NCI-H69 (cell line): ENCODE measurements around the gene TSEN54.

Source experiments
- DNase-seq: peaks from one replicate; lab custom pipeline; 2025; lab: John Stamatoyannopoulos, UW

Gene TSEN54

GRCh38 chr17:75504347-75505151, 11.8 kb upstream of the TSEN54 start:
- peak; percentile 46 for DNase-seq

DNA sequence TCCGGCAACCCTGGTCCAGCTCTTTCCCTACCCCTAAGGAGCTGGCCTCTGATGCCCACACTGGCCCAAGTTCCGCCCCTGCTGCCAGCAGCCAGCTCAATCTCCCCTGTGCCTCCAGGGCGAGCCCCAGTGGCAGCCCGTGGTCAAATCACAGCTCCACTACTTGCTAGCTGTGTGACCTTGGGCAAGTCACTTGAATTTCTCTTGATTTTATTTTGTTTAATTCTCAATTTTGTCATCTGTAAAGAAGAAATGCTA, 11.2 kb upstream of the TSEN54 start:
- DNase-seq: no peak

DNA sequence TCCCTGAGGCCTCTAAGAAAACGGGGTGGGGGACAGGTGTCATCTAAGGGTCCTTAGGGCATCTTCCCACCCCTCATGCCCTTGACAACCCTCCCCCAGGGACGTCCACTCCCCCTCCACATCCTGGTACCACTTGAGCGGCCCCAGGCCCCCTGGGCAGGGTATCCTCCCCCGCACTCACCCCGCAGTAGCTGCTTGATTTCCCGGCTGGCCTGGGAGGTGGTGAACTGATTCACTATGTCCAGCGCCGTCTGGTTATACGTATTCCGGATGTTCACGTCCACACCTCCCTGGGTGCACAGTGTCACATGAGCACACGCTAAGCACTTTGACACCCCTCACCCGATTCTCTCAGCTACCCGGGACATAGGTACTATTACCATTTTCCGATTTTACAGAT, 10.7 kb upstream of the TSEN54 start:
- DNase-seq: no peak

DNA sequence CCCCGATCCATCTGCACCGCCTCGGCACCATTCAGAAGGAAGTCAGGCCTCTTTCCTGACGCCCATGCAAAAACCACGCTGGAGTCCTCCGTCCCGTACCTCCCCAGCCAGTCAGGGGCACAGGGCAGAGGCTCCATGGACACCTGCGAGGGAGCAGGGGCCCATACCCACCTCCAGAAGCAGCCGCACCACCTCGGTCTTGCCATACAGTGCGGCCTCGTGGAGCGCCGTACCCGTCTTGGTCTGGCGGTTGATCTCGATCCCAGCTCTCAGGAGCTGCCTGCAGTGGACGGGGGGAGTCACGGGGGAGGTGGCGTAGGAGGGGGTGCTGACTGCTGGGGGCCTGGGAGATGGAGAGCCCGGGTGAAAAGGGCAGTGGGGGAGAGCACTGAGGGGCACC, 10.2 kb upstream of the TSEN54 start:
- DNase-seq: no peak

GRCh38 chr17:75506888-75507287, 9.4 kb upstream of the TSEN54 start:
- no peak for DNase-seq

- no peak for DNase-seq
These were observed 8.3 kb upstream of the TSEN54 start for GRCh38 chr17:75507733-75508719.

DNA sequence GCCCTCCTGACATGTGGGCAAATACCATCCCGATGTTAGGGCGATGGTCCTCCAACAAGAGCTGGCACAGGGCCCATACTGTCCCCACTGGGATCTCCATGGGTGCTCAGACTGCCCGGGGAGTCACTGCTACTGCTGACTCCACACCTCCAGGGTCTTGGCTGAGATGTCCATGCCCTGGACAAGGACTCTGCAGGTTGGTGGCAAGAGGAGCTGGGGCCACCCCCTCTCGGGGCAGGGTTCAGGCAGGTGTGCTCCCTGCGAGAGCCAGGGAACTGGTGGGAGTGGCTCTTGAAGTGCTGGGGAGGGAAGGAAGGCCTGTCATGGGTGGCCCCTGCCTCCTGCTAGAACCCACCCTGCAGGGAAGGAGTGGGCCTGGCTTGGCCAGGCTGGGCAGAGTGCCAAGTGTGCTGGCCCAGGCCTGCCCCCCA, 7.4 kb upstream of the TSEN54 start:
- no peak for DNase-seq

- no peak for DNase-seq
These were observed 6.6 kb upstream of the TSEN54 start for GRCh38 chr17:75509528-75510258.

DNA sequence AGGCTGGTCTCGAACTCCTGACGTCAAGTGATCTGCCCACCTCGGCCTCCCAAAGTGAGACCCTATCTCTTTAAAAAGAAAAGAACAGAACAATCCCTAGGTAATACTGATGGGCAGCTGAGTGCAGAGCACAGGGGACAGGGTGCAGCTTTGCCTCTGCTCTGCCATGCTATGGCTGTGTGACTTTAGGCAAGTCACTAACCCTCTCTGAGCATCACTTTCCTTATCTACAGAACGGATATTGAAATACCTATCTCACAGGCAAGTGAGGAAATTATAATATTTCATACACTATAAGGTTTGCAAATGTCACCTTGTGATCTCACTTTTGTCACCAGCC, 5.1 kb upstream of the TSEN54 start:
- no peak for DNase-seq

DNA sequence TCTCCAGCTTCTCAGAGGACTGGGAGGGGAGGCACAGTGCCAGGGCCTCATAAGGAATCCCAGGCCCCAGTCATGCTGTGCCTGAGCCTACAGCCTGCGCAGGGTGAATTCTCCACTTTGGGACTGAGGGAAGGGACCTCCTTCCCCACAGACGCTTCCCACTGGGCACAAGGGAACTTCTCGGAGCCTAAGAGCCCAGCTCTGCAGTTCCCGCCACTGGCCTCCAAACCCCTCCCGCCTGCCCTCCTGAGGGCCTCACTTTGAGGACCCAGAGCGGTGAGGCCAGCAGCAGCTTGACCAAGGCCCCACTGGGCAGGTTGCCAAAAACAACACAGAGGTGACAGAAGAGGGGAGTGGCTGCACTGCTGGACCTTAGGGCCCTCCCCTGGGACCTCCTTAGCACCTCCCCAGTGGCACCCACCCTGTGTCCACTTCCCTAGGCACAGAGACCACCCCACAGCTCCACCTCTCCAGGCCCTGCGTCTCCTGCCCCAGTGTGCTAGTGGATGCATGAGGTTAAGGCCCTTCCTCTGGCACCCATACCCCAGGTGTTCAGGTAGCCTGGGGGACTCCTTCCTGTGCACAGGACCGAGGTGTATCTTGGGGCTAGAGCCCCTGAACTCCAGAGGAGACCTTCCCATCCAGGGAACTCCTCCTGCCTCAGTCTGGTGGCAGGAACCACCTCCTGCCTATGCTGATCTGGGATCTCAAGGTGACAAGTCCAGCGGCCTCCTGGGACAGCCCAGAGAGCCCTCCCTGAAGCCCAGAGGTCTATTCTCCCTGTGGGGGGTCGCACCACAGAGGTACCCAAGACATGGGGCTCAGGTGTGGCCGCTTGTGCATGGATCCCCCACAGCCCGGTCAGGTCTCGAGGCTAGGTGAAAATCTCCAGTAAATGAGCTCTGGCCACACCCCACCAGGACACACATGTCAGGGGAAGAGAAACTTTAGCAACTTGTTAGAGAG, 4.4 kb upstream of the TSEN54 start:
- peak; percentile 22 for DNase-seq

DNA sequence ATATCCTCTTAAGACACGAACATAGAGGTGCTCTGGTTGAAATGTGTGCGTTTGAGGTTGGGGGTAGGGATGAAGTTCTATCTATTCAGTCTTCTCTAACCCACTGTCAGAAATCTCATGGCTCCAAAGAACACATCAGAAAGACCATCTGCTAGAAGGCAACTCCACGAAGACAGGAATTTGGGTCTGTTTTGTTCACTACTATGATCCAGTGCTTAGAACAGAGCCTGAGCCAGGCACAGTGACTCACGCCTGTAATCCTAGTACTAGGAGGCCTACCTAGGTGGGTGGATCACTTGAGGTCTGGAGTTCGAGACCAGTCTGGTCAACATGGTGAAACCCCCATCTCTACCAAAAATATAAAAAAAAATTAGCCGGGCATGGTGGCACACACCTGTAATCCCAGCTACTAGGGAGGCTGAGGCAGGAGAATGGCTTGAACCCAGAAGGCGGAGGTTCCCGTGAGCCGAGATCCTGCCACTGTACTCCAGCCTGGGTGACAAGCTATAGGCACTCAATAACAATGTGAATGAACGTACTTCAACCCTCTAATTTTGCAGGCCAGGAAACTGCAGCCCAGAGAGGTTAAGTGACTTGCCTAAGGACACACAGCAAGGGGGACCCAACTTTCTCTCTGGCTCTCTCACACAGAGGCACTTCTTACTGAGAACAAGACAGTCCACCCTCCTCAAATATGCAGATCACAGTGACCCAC, 3.2 kb upstream of the TSEN54 start:
- no peak for DNase-seq

GRCh38 chr17:75513641-75514000, 2.7 kb upstream of the TSEN54 start:
- DNase-seq: no peak

DNA sequence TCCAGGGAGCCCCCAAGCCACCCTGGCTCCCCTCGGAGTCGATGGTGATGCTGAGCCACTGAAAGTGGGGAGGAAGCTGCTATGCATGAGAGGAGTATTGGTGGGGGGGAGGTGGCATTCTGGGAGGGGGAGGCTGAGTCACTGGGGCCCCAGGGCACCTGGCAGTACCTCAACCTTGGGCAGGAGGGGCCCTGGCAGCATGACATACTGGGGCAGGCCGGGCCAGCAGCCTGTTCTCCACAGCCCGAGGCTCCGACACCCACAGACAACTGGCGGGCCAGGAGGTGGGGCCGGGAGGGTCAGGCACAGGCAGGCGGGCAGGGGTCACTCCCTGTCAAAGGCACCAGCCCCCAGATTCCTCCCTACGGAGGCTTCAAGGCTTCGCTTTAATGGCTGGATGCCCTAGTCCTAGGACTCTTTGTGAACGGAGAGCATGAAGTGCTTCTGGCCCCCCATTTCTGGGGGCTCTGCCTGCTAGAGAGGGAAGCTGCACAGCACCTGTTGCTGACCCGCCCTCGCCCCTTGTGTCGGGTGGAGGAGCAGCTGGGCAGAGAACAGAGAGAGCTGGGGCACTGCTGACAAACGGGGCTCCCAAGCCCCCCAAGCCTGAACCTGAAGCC, 1.9 kb upstream of the TSEN54 start:
- peak; percentile 42 for DNase-seq

GRCh38 chr17:75514919-75515495, 1.3 kb upstream of the TSEN54 start:
- DNase-seq: no peak

DNA sequence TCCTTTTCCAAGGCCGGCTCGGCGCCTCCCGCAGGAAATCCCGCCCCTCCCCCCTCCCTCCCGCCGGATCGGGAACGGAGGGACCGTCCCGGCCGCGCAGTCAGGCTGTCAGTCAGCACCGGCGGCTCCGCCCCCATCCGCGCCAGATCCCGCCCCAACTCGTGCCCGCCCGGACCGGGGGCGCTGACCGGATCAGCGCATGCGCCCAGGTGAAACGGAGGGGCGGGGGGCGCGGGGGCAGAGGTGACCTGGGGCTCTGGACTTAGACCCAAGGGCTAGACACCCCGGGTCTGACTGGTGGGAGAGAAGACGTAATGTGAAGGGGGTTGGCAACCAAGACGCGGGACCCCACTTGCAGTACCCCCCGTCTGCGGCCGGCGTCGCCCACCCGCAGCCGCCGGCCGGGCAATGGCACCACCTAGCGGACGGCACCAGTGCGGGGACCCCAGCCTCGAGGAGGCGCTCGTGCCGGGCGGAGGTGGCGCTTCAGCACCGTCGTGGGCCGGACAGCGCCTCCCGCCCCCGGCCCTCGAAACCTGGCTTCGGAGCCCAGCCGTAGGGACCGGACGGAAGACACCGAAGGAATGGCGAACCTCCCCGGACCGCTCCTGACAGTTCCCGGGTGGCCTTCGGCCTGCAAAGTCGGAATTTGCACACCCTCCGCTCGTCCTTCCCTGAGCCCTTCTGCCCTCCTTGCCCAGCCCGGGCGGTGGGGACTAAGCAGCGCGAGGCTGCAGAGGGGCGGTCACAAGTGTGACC, 653 bp upstream of the TSEN54 start, which contains the start of gene CASKIN2:
CASKIN2 (minus strand) TSS at position 42 of the 759 bp plus-strand sequence. CDS start 1,733 bp downstream, outside the sequence.
- DNase-seq: peak; percentile 97

GRCh38 chr17:75516619-75517296, 430 bp downstream of the TSEN54 start:
- DNase-seq: peak; percentile 75

DNA sequence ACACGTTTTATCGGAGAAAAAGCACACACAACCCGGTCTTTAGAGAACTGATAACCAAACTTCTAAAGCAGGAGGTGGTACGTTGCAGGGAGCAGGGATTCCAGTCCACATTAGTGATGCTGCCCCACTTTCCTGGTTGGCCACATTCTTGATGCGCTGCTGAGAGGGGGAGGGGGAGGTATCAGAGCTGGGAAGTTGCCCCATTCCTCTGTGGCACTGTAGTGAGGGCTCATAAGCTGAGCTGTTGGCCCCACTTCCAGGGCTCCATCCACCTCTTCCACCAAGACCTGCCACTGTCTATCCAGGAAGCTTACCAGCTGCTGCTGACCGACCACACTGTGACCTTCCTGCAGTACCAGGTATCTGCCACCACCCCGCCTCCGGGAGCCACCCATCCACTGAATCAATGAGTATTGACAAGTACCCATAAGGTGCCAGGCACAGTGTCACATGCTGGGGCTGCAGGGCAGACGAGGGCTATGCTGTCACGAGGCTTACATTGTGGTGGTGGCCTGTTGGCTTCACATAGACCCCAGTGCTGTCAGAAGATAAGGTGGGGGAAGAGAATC, 1.1 kb downstream of the TSEN54 start:
- DNase-seq: peak; percentile 39

- DNase-seq: no peak
These were observed 1.9 kb downstream of the TSEN54 start for GRCh38 chr17:75518201-75518600.
